K562 (cell line): Measurements from ENCODE around the gene CNTROB. TPM values are rescaled to one million over a fixed set of nuclear protein-coding genes. Genes with fewer than 3 reads are reported as not detected.

ENCODE experiments used
- ATAC-seq: fragments of 200-7000 bp; cut with Tn5 transposase; 3 replicates; pipeline ENCODE4 v1.9.1; 2020; ENCODE audit warnings: moderate library complexity
- BruUV-seq: library from RNA; stranded (reverse); fragments of 400-500 nt; replicated peaks from 2 replicates; lab custom pipeline; 2021; lab: Mats Ljungman, UMichigan
- CTCF ChIA-PET: fragments of 300-600 bp; formaldehyde crosslinking; extraction: SDS; loops from one replicate; lab custom pipeline; 2021; ENCODE audit warnings: low intra/inter-chr PET ratio; lab: Yijun Ruan, JAX
- POLR2A ChIA-PET: fragments of 300-600, 350-650 bp; sonication (Branson Sonifier 250); formaldehyde crosslinking; extraction: SDS; loops from one replicate; lab custom pipeline; 2021; ENCODE audit warnings: antibody characterized with exemption, inconsistent platforms; lab: Yijun Ruan, JAX
- DNase-seq, 4 experiments: peaks; one replicate each; pipeline versions ENCODE4 v3.0.0 to v3.0.0-alpha.2; 2011 to 2018; ENCODE audit warnings: low spot score in 3 of 4, mixed read lengths in 3 of 4; ENCODE audit errors: extremely low read depth in 1 of 4
- FAIRE-seq: peaks from 2 replicates; lab custom pipeline; 2011; peaks lifted over from hg19 to GRCh38; lab: Jason Lieb, UNC
- H2AFZ ChIP-seq: 2 replicates; pipeline ENCODE4 v1.6.0; 2011; ENCODE audit warnings: low read depth, low read length, control low read depth, inconsistent platforms
- H3K27ac ChIP-seq: fragments of 200-600 bp; 3 replicates; pipeline ENCODE4 v1.8.0; 2011; ENCODE audit warnings: low read depth, mild to moderate bottlenecking, control low read depth, inconsistent platforms, low read length, moderate library complexity, mixed read lengths; ENCODE audit errors: extremely low read depth
- H3K27me3 ChIP-seq, 2 experiments: fragments of 300-600 bp in 1 of 2; 2 replicates in 1 of 2; 3 replicates in 1 of 2; pipeline versions ENCODE4 v1.6.0 to v1.8.0; 2011; ENCODE audit warnings: inconsistent platforms in 2 of 2, low read length in 2 of 2, mild to moderate bottlenecking in 1 of 2, mixed read lengths in 1 of 2, moderate library complexity in 1 of 2; ENCODE audit not compliant: control insufficient read depth in 2 of 2, insufficient read depth in 2 of 2
- H3K36me3 ChIP-seq: fragments of 300-600 bp; 3 replicates; pipeline ENCODE4 v1.8.0; 2011; ENCODE audit warnings: mild to moderate bottlenecking, low read length, inconsistent platforms; ENCODE audit not compliant: control insufficient read depth, insufficient read depth
- H3K4me1 ChIP-seq, 2 experiments: fragments of 200-600 bp in 1 of 2; replicated peaks in 1 of 2; 2 replicates in 1 of 2; 3 replicates in 1 of 2; pipeline versions ENCODE4 v1.5.1 to v1.8.0; 2011; ENCODE audit warnings: inconsistent platforms in 2 of 2, low read length in 2 of 2, mild to moderate bottlenecking in 1 of 2, mixed read lengths in 1 of 2, moderate library complexity in 1 of 2; ENCODE audit not compliant: control insufficient read depth in 2 of 2, insufficient read depth in 2 of 2
- H3K4me2 ChIP-seq: 2 replicates; pipeline ENCODE4 v1.6.1; 2011; ENCODE audit warnings: low read length, control low read depth, inconsistent platforms, mixed read lengths; ENCODE audit not compliant: insufficient read depth
- H3K4me3 ChIP-seq: fragments of 200-600 bp; sonication (generic), shearing (Covaris generic); 2 replicates; pipeline ENCODE4 v1.5.1; 2016; ENCODE audit warnings: control low read depth, inconsistent platforms
- H3K79me2 ChIP-seq: fragments of 200-600 bp; 3 replicates; pipeline ENCODE4 v1.8.0; 2011; ENCODE audit warnings: low read length, inconsistent platforms; ENCODE audit not compliant: control insufficient read depth, insufficient read depth
- H3K9ac ChIP-seq, 2 experiments: 2 replicates each; pipeline versions ENCODE4 v1.6.0 to v1.6.1; 2011; ENCODE audit warnings: low read depth in 2 of 2, low read length in 2 of 2, control low read depth in 1 of 2, inconsistent platforms in 1 of 2, mild to moderate bottlenecking in 1 of 2, mixed read lengths in 1 of 2; ENCODE audit not compliant: insufficient read depth in 1 of 2
- H3K9me1 ChIP-seq: one replicate; pipeline ENCODE4 v1.6.0; 2011; ENCODE audit warnings: inconsistent platforms, mild to moderate bottlenecking, low read length, moderate library complexity; ENCODE audit not compliant: control insufficient read depth, insufficient read depth
- H3K9me3 ChIP-seq: replicated peaks from 2 replicates; pipeline ENCODE4 v1.5.1; 2011; ENCODE audit warnings: low read depth, low read length, inconsistent platforms; ENCODE audit not compliant: control insufficient read depth, insufficient read depth
- H4K20me1 ChIP-seq: replicated peaks from 2 replicates; pipeline ENCODE4 v1.6.1; 2011; ENCODE audit warnings: low read length, inconsistent platforms, mixed read lengths; ENCODE audit not compliant: control insufficient read depth, insufficient read depth
- BCOR ChIP-seq: fragments of 450-650 bp; IDR thresholded peaks from 2 replicates; pipeline ENCODE4 v1.6.1; 2016
- HOMEZ ChIP-seq: fragments of 250-450 bp; sonication (Bioruptor Pico); IDR thresholded peaks from 2 replicates; pipeline ENCODE4 v1.4.0; 2020; ENCODE audit warnings: mild to moderate bottlenecking, moderate library complexity
- ILK ChIP-seq: fragments of 450-650 bp; IDR thresholded peaks from 2 replicates; pipeline ENCODE4 v1.6.1; 2016; ENCODE audit warnings: missing genetic modification characterization, low read depth, mild to moderate bottlenecking, missing compliant biosample characterization, moderate library complexity, borderline replicate concordance
- LEF1 ChIP-seq: fragments of 450-650 bp; IDR thresholded peaks from 2 replicates; pipeline ENCODE4 v1.6.1; 2016; ENCODE audit warnings: mild to moderate bottlenecking
- MCM3 ChIP-seq: fragments of 450-650 bp; IDR thresholded peaks from 2 replicates; pipeline ENCODE4 v1.6.1; 2016
- MCM7 ChIP-seq, 2 experiments: fragments of 450-650 bp; IDR thresholded peaks; 2 replicates each; pipeline ENCODE4 v1.6.1; 2016 to 2018
- MTF1 ChIP-seq: fragments of 250-450 bp; sonication (Bioruptor Pico); IDR thresholded peaks from 2 replicates; pipeline ENCODE4 v1.9.0; 2021; ENCODE audit warnings: moderate library complexity, mild to moderate bottlenecking, inconsistent platforms, borderline replicate concordance
- NFRKB ChIP-seq: fragments of 450-650 bp; IDR thresholded peaks from 2 replicates; pipeline ENCODE4 v1.6.1; 2016; ENCODE audit warnings: low read depth
- PCBP1 ChIP-seq: fragments of 200-400 bp; formaldehyde crosslinking; IDR thresholded peaks from 2 replicates; pipeline ENCODE4 v1.6.1; 2018; ENCODE audit warnings: mild to moderate bottlenecking, low read depth, low read length; ENCODE audit not compliant: poor library complexity, severe bottlenecking
- PPARD ChIP-seq: fragments of 250-450 bp; sonication (Bioruptor Pico); IDR thresholded peaks from 2 replicates; pipeline ENCODE4 v1.8.0; 2022; ENCODE audit warnings: inconsistent platforms, mild to moderate bottlenecking, moderate library complexity
- PYGO2 ChIP-seq: fragments of 450-650 bp; IDR thresholded peaks from 2 replicates; pipeline ENCODE4 v1.6.1; 2016; ENCODE audit warnings: mild to moderate bottlenecking, missing genetic modification characterization, moderate library complexity, missing compliant biosample characterization
- RBM14 ChIP-seq: fragments of 200-400 bp; formaldehyde crosslinking; IDR thresholded peaks from 2 replicates; pipeline ENCODE4 v1.6.1; 2018; ENCODE audit warnings: low read depth, mild to moderate bottlenecking, low read length, moderate library complexity, borderline replicate concordance; ENCODE audit not compliant: insufficient read depth
- SRSF9 ChIP-seq: fragments of 200-400 bp; formaldehyde crosslinking; IDR thresholded peaks from 2 replicates; pipeline ENCODE4 v1.6.1; 2017; ENCODE audit warnings: low read depth, low read length, borderline replicate concordance
- TCF15 ChIP-seq: fragments of 250-450 bp; sonication (Bioruptor Pico); IDR thresholded peaks from 2 replicates; pipeline ENCODE4 v1.8.0; 2022; ENCODE audit warnings: moderate library complexity, mild to moderate bottlenecking, inconsistent platforms
- ZBTB33 ChIP-seq: sonication (generic); formaldehyde crosslinking; IDR thresholded peaks from 2 replicates; pipeline ENCODE4 v1.8.1; 2023; ENCODE audit warnings: mild to moderate bottlenecking, missing genetic modification reagents
- ZFP36 ChIP-seq: fragments of 150-350 bp; IDR thresholded peaks from 2 replicates; pipeline ENCODE4 v1.6.1; 2018; ENCODE audit warnings: low read length, low read depth; ENCODE audit not compliant: partially characterized antibody
- ZNF277 ChIP-seq: fragments of 250-450 bp; sonication (Bioruptor Pico); IDR thresholded peaks from 2 replicates; pipeline ENCODE4 v1.8.0; 2022; ENCODE audit warnings: inconsistent platforms, mild to moderate bottlenecking, moderate library complexity, borderline replicate concordance
- ZNF3 ChIP-seq: fragments of 250-450 bp; sonication (Bioruptor Pico); IDR thresholded peaks from 2 replicates; pipeline ENCODE4 v1.5.0; 2021; ENCODE audit warnings: mild to moderate bottlenecking, moderate library complexity
- WGBS: fragments of 100-300 bp; shearing (Covaris generic); methylation state at CpG from one replicate; pipeline ENCODE4 v1.1.6; 2016; ENCODE audit warnings: low coverage, mixed read lengths; ENCODE audit not compliant: insufficient coverage; ENCODE audit errors: missing lambda C conversion rate; 5-methylcytosine and 5-hydroxymethylcytosine counted together
- in situ Hi-C: fragments of 300-500 bp; cut with MboI; formaldehyde crosslinking; loops from 4 replicates; pipeline ENCODE4 v1.15.0; 2018; ENCODE audit warnings: inconsistent platforms, mixed read lengths
- intact Hi-C: fragments of 100-400 bp; cut with micrococcal nuclease; formaldehyde crosslinking; loops from 2 replicates; pipeline ENCODE4 v1.14.2; 2022
- polyA plus RNA-seq, 8 experiments: library from polyadenylated mRNA; depleted of rRNA in 4 of 8; stranded (reverse) in 5 of 8; unstranded in 3 of 8; fragments of >200 nt; fragmentation: Nextera tagmentation in 2 of 8; fragmentation: Illumina TruSeq in 1 of 8; extraction: Ambion mirVana in 2 of 8; extraction: Trizol in 1 of 8; gene quantifications; 2 replicates each; pipeline versions ENCODE4 v1.2.1 to v1.2.3, GENCODE V29; 2011 to 2014; ENCODE audit warnings: inconsistent platforms in 1 of 8, missing spikeins in 1 of 8
- total RNA-seq, 7 experiments: library from RNA; depleted of rRNA in 6 of 7; stranded (reverse); fragments of >200 nt in 6 of 7; fragmentation: Illumina TruSeq in 2 of 7; extraction: Trizol in 2 of 7; gene quantifications; 2 replicates each; pipeline versions ENCODE4 v1.2.1 to v1.2.3, GENCODE V29; 2011 to 2021; ENCODE audit warnings: low replicate concordance in 1 of 7

CNTROB gene
- total and polyA plus RNA-seq, 9 of the 15 experiments (the other 6 are each of a cell fraction or from before 2014, with no cell fraction given), result 1.9 to 33.3 (median 23.0) TPM

GRCh38 chr17:7894226-7894625, 37.8 kb upstream of the CNTROB start (continued):
- TF ChIP-seq TCF15 (CRISPR knock-in tag), result no peak
- no peak for TF ChIP-seq HOMEZ (CRISPR knock-in tag)
- TF ChIP-seq, all 486 proteins: peak for 0

GRCh38 chr17:7894866-7895265, 37.1 kb upstream of the CNTROB start:
- WGBS, result 84% methylated on average over 2 of the region's 8 CpGs
- no peak overlapping the region for H3K9ac ChIP-seq
- no TSS peak for BruUV-seq
- no peak for TF ChIP-seq ZNF277 (CRISPR knock-in tag)
- TF ChIP-seq LEF1, result no peak
- no peak for TF ChIP-seq SRSF9
- TF ChIP-seq PPARD (CRISPR knock-in tag), result no peak
- no peak for TF ChIP-seq NFRKB
- TF ChIP-seq ZNF3 (CRISPR knock-in tag), result no peak
- no peak for TF ChIP-seq PYGO2 (tag)
- TF ChIP-seq MTF1 (CRISPR knock-in tag), result no peak
- no peak for TF ChIP-seq ZBTB33 (CRISPR knock-in tag)
- no peak for TF ChIP-seq ZFP36
- TF ChIP-seq PCBP1, result no peak
- no peak for TF ChIP-seq RBM14
- TF ChIP-seq MCM3, result no peak
- no peak for TF ChIP-seq ILK
- TF ChIP-seq MCM7 (IDR thresholded peaks at IDR 0.05), result no peak
- no peak for TF ChIP-seq BCOR

More at GRCh38 chr17:7894866-7895265, 37.1 kb upstream of the CNTROB start:
- no peaks in the 10 kb centered on the region for H3K9me1 ChIP-seq
- no peaks in the 10 kb centered on the region; a peak in 1 of 5 replicates for H3K4me1 ChIP-seq
- no peak overlapping the region for H3K4me2 ChIP-seq
- ChIA-PET CTCF (no interaction called here), POLR2A (no interaction called here)
- no peaks in the 10 kb centered on the region for H4K20me1 ChIP-seq
- peaks cover 64% of the 10 kb centered on the region for H3K36me3 ChIP-seq
- DNase-seq, result no peak
- FAIRE-seq, result no peak
- H3K27ac ChIP-seq, result no peak overlapping the region
- H3K4me3 ChIP-seq, result no peak overlapping the region
- H2AFZ ChIP-seq, result no peak overlapping the region
- H3K79me2 ChIP-seq, result no peaks in the 10 kb centered on the region
- in situ Hi-C loops (no loop called here), intact Hi-C loops (loop anchor here (5.0 to 10.0 kb wide), 2 partner anchors 60 to 153 kb away; partner anchors contain the start of gene KDM6B)
- no peaks in the 10 kb centered on the region for H3K9me3 ChIP-seq
- H3K27me3 ChIP-seq, result no peaks in the 10 kb centered on the region
- ATAC-seq, result no peak
